Loucy (cell line): ENCODE results near the gene CSNK1G3.

Experiments
- CTCF ChIP-seq: fragments of 200-600 bp; sonication (generic); conservative IDR thresholded peaks from 2 replicates; pipeline ENCODE4 v1.5.1; 2014; ENCODE audit warnings: mild to moderate bottlenecking, antibody characterized with exemption, low read length
- EZH2phosphoT487 ChIP-seq: fragments of 200-600 bp; IDR thresholded peaks from 2 replicates; pipeline ENCODE4 v1.6.1; 2018; ENCODE audit warnings: antibody characterized with exemption, mild to moderate bottlenecking, moderate library complexity, borderline replicate concordance

- TF ChIP-seq CTCF (no peak), EZH2phosphoT487 (no peak)
These were observed 859 bp downstream of the CSNK1G3 start for GRCh38 chr5:123512611-123513461.
